Measurements from ENCODE around the gene SYS1.
A peak's percentile ranks its signal among the peaks of the same experiment; 100 is the strongest.

Gene SYS1

GRCh38 chr20:45358282-45359068 lies 4.5 kb upstream of the SYS1 start:
- no peak for DNase-seq (ENCODE audit: low spot score)

GRCh38 chr20:45359069-45359405 lies 3.9 kb upstream of the SYS1 start:
- no peak for DNase-seq (ENCODE audit: low spot score)

DNA sequence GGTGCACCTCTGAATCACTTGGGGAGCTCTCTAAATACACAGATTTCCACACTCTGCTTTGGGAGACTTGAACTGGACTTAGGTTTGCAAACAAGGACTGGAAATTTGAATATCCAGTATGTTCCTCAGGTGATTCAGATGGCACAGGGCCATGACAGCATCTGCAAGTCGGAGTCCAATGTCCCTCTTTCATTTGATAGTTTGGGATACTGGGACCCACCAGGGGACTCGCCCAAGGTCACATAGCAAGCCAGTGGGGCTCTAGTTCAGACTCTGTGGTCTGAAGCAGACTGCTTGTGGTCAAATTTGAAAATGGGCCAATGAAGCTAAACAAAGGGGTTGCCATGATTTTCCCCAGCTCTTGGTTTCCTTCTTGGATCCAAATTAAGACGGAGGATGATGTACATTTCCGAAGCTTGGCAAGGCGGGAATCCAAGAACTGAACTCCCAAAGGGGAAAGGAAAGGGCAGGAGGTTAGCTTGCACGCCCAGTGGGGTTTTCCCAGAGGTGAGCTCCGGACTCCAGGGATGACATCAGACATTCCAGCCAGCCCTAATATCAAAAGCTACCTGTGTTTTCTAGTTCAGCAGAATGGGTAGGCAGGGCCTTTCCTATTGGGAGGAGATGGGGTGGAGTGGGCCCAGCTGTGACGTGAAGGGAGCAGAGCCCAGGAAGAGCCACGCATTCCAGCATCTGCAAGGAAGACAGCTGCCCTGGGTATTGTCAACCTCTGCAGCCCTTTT lies 3.4 kb upstream of the SYS1 start:
- DNase-seq (ENCODE audit: low spot score), result no peak

- DNase-seq (ENCODE audit: low spot score), result peak; percentile 6
Measured at GRCh38 chr20:45361793-45362192, 1.2 kb upstream of the SYS1 start.

DNA sequence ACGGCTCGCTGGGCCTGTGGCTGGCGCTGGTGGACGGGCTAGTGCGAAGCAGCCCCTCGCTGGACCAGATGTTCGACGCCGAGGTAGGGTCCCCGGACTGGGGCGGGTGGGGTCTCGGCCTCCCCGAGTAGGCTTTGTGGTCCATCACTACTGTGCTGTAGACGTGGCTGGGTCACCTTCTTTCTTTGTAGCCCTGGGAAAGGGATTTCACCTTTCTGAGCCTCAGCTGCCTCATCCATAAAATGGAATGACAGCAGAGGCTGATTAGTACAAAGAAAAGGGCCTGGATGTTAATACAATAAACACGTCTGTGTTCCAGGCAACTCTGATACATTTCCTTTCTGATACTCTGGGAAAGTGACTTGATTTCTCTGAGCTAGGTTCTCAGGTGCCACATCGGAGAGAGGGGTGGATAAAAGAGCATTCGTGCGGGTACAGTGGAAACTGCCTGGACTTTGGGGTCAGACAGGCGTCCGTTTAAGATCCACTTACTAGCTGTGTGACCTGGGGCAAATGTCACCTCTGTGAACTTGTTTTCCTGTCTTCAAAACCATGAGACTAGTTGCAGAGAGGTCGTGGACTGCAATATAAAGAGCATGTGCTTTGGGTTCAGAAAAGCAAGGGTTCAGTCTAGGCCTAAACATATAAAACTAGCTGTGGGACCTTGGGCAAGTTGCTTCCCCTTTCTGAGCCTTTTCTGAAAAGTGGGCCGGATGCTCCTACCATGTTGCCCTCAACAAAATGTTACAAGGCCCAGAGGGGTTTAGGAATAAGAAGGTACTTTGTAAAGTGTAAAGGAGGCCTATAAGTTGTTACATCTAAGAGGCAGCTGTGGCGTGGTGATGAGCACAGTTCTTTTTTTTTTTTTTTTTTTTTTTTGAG lies 896 bp downstream of the SYS1 start:
- DNase-seq (ENCODE audit: low spot score), result no peak

- DNase-seq (ENCODE audit: low spot score), result no peak
Measured at GRCh38 chr20:45365444-45365970, 2.6 kb downstream of the SYS1 start.

DNA sequence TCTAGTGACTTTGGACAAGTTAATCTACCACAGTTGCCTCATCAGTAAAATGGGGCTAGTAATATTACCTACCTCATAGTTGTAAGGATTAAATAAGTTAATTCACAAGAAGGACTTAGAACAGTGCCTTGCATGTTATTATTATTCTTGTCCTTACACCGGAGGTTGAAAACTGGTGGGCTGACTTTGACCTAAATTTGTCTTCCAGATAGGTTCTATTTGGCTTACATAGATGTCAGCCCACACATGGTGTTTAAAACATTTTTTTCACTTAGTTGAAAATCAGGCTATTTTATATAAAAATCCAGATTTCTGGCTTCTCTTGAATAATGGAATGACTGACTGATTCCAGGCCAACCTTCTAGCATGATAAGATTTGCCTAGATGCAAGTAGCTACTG lies 3.2 kb downstream of the SYS1 start:
- no peak for DNase-seq (ENCODE audit: low spot score)

DNA sequence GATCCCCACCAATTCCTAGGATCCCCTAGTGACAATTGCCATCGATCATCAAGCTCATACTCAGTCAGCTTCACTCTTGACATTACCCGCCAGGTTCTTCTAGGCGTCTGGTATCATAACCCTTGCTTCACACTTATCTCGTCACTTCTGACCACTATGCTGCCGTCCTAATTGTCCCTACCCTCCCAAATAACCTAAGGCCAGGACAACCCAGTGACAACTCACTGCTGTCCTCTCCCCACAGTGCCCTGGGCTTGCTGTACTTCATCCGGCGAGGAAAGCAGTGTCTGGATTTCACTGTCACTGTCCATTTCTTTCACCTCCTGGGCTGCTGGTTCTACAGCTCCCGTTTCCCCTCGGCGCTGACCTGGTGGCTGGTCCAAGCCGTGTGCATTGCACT lies 3.7 kb downstream of the SYS1 start:
- DNase-seq (ENCODE audit: low spot score), result no peak

- DNase-seq (ENCODE audit: low spot score), result no peak
Measured at GRCh38 chr20:45367126-45367525, 4.2 kb downstream of the SYS1 start.

- DNase-seq (ENCODE audit: low spot score), result no peak
Measured at GRCh38 chr20:45368221-45368980, 5.4 kb downstream of the SYS1 start.

GRCh38 chr20:45370571-45371160 lies 7.7 kb downstream of the SYS1 start:
- DNase-seq (ENCODE audit: low spot score), result no peak

- DNase-seq (ENCODE audit: low spot score), result no peak
Measured at GRCh38 chr20:45372241-45372640, 9.3 kb downstream of the SYS1 start.

- DNase-seq (ENCODE audit: low spot score), result no peak
Measured at GRCh38 chr20:45372646-45373352, 9.8 kb downstream of the SYS1 start.

DNA sequence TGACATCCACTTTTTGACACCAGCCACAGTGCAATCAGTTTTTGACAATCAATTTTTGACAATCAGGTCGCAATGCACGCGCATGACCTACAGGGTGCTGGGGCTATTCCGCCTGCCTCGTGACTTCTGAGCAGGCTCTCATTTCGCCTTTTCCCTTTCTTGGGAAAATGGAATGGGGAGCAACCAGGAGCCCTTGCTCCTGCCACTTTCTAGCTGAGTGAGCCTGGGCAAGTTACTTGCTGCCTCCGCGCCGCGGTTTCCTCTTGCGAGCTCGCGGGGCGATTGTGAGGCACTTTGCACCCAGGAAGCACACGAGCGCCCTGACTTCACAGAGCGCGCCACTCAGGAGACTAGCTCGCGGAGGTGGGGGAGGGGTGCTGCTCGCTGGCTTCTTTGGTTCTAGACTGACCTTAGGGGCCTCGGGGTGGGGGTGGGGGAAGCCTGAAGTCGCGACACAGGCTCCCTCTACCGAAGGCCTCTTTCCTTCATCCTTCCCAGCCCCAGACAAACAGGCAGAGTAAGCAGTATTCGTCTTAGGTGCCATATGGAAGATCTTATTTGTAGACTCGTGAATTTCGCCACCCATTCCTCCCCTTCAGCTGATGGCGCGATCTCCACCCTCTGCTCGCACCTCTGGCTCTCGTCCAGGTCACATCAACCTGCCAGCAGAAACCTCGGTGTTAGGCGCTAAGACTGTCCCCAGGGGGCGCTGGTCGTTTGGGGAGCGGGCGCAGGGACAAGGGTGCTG lies 10.6 kb downstream of the SYS1 start:
- no peak for DNase-seq (ENCODE audit: low spot score)

GRCh38 chr20:45374101-45374467 lies 11.1 kb downstream of the SYS1 start:
- no peak for DNase-seq (ENCODE audit: low spot score)

DNA sequence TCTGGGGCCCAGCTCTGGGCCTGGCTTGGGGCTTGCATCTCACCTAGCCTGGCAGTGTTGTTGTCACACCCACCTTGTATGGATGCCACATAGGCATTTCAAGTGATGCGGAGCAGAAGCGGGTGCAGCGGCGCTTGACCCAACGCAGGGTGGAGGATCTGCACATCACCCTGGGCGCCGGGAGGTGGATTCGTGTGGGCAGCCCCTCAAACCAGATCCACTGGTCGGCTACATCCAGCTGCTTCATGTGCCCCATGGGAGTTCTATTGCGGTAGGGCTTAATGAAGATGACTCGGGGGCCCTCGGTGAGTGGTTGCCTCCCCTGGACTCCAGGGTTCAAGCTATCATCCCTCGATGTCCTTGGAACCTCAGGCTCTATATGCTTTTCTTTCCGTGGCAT lies 12.0 kb downstream of the SYS1 start:
- no peak for DNase-seq (ENCODE audit: low spot score)

GRCh38 chr20:45377269-45377668 lies 14.3 kb downstream of the SYS1 start:
- no peak for DNase-seq (ENCODE audit: low spot score)

DNA sequence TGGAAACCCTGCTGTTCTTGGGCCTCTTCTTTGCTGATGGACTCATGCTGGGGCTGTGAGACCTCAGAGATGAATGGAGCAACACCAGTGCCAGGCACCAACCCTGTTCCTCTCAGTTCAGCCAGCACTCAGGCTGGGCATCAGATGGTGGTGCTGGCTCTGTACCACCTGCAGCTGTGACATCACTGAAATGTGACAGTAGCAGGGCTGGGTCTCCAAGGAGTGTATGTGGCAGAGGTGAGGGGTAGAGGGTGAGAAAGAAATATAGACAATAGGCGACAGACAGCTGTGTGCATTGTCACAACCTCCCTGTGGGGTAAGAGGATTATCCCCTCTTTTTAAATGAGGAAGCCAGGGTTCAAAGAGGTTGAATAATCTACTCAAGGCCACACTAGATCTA lies 15.2 kb downstream of the SYS1 start, which contains the start of gene TP53TG5:
Gene TP53TG5, minus strand, starts transcription at position 135 of the 400 bp plus-strand sequence. Its CDS starts 89 bp downstream, at position 46.
- DNase-seq (ENCODE audit: low spot score), result no peak

DNA sequence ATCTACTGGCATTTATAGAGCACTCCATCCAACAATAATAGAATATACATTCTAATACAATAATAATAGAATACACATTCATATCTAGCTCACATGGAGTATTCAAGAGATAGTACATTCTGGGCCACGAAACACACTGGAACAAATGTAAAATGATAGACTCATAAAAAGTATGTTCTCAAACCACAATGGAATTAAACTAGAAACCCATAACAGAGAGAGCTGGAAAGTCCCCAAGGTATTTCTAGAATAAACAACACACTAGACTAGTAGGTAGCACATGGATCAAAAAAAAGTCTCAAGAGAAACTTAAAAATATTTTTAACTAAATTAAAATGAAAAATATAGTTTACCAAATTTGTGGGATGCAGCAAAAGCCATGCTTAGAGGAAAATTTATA lies 24.3 kb downstream of the SYS1 start:
- DNase-seq (ENCODE audit: low spot score), result no peak

- DNase-seq (ENCODE audit: low spot score), result no peak
Measured at GRCh38 chr20:45390931-45391330, 28.0 kb downstream of the SYS1 start.
